ENCODE data around the gene FAM72B. TPM values are rescaled to one million over a fixed set of nuclear protein-coding genes. Genes with fewer than 3 reads are reported as not detected.
"Not testable (repeated sequence)": the region's sequence is repeated elsewhere in the genome, so short reads cannot be mapped to it uniquely, and the experiment has no call there.

FAM72B gene
- total RNA-seq, 3 donors from 2014 or later: 0.26 to 2.6 (median 0.89) TPM

GRCh38 chr1:121210778-121211177, 26.6 kb upstream of the FAM72B start:
- DNase-seq; H3K9me3 ChIP-seq; H3K36me3 ChIP-seq (ENCODE audit: low read depth); ATAC-seq; H3K4me1 ChIP-seq (ENCODE audit: low read depth); H3K4me3 ChIP-seq; intact Hi-C loops (cut with DNase I, micrococcal nuclease): not testable (repeated sequence)

DNA sequence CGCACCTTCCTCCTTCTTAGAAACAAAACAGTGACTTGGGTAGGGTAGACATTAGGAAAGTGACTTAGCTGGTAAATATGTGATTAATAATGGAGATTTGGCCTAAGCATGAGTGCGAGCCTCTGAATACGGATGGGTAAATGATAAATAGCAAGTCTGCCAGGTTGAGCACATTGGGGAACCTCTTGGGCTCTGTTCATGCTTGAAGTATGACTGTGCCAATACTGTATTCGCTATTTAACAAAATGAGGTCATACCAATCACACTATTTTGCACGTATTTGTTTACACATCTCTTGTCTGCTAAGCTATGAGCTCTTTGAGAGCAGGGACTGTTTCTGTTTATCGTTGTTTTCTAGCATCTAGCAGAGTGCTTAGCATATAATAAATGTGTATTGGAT, 24.2 kb upstream of the FAM72B start:
- intact Hi-C loops (cut with DNase I, micrococcal nuclease); H3K36me3 ChIP-seq (ENCODE audit: low read depth); H3K4me1 ChIP-seq (ENCODE audit: low read depth); ATAC-seq; DNase-seq; H3K9me3 ChIP-seq; H3K4me3 ChIP-seq: not testable (repeated sequence)

GRCh38 chr1:121207328-121207727, 23.2 kb upstream of the FAM72B start:
- H3K9me3 ChIP-seq; DNase-seq; H3K4me1 ChIP-seq (ENCODE audit: low read depth); H3K36me3 ChIP-seq (ENCODE audit: low read depth); intact Hi-C loops (cut with DNase I, micrococcal nuclease); H3K4me3 ChIP-seq; ATAC-seq: not testable (repeated sequence)

DNA sequence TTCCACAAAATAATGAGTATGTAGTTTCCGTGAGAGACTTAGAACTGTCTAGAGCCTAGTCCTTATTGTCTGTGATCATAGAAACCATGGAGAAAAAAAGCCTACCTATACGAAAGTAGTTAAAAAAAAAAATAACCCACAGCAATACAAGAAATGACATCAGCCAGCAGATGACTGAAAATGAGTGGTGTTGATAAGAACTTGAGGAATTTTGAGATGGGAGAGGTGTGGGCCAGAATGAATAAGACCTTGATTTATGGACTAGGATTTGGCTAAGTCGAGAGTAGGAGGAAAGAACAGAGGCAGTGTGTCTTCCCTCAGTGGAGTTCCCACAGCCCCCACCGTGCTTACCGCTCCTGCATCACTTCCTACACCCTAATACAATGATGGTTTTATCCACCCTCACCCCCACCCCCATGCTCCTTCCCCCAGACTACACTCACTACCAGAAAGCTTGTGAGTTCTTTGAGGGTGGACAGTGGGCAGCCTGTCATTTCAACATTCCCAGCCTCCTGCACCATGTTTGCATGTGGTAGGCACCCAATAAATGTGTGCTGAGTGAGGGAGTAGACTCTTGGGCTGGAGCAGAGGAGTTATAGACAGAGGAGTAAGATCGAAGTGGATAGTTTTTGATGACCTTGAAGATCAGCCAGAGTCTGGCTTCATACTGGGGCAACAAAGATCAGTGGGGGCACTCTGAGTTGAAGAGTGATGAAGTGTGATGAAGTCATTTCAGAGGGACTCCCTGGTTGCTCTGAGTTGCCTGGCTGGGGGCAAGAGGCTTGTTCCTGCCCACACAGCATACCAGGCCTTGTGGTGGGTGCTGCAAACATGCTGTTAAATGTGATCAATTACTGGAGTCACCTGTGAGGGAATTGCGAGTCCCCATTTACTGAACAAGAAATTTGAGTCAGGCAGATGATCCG, 21.9 kb upstream of the FAM72B start:
- H3K4me1 ChIP-seq (ENCODE audit: low read depth); intact Hi-C loops (cut with DNase I, micrococcal nuclease); H3K36me3 ChIP-seq (ENCODE audit: low read depth); DNase-seq; H3K9me3 ChIP-seq; H3K4me3 ChIP-seq; ATAC-seq: not testable (repeated sequence)

- ATAC-seq; intact Hi-C loops (cut with DNase I, micrococcal nuclease); H3K36me3 ChIP-seq (ENCODE audit: low read depth); H3K9me3 ChIP-seq; H3K4me1 ChIP-seq (ENCODE audit: low read depth); DNase-seq; H3K4me3 ChIP-seq: not testable (repeated sequence)
Observed at GRCh38 chr1:121202986-121203385, 18.8 kb upstream of the FAM72B start.

- ATAC-seq; H3K36me3 ChIP-seq (ENCODE audit: low read depth); H3K4me3 ChIP-seq; intact Hi-C loops (cut with DNase I, micrococcal nuclease); DNase-seq; H3K9me3 ChIP-seq; H3K4me1 ChIP-seq (ENCODE audit: low read depth): not testable (repeated sequence)
Observed at GRCh38 chr1:121200985-121201981, 17.1 kb upstream of the FAM72B start.

- intact Hi-C loops (cut with DNase I, micrococcal nuclease); H3K4me1 ChIP-seq (ENCODE audit: low read depth); DNase-seq; H3K36me3 ChIP-seq (ENCODE audit: low read depth); H3K9me3 ChIP-seq; H3K4me3 ChIP-seq; ATAC-seq: not testable (repeated sequence)
Observed at GRCh38 chr1:121200232-121200631, 16.1 kb upstream of the FAM72B start.

DNA sequence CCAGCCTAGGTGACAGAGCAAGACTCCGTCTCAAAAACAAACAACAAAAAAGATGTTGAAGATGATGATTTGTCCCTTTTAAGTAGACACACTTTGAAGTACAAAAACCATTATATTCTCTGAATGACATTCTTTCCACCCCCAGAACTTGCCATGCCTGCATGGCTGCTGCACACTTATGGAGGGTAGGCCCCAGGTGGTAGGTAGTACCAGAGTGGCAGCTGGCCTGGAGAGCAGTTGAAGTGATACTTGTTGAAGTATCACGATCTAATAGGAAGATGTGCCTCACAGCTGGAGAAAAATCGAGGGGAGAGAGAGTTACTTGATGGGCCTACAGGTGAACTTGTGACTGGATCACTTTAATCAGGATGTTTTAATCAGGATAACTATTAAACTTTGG, 15.6 kb upstream of the FAM72B start:
- intact Hi-C loops (cut with DNase I, micrococcal nuclease); H3K4me1 ChIP-seq (ENCODE audit: low read depth); ATAC-seq; H3K4me3 ChIP-seq; H3K9me3 ChIP-seq; DNase-seq; H3K36me3 ChIP-seq (ENCODE audit: low read depth): not testable (repeated sequence)

GRCh38 chr1:121197095-121197882, 13.1 kb upstream of the FAM72B start:
- H3K4me1 ChIP-seq (ENCODE audit: low read depth); H3K9me3 ChIP-seq; H3K36me3 ChIP-seq (ENCODE audit: low read depth); intact Hi-C loops (cut with DNase I, micrococcal nuclease); DNase-seq; ATAC-seq; H3K4me3 ChIP-seq: not testable (repeated sequence)

- ATAC-seq; H3K4me1 ChIP-seq (ENCODE audit: low read depth); DNase-seq; H3K9me3 ChIP-seq; H3K4me3 ChIP-seq; intact Hi-C loops (cut with DNase I, micrococcal nuclease); H3K36me3 ChIP-seq (ENCODE audit: low read depth): not testable (repeated sequence)
Observed at GRCh38 chr1:121192512-121192911, 8.4 kb upstream of the FAM72B start.

- DNase-seq; H3K9me3 ChIP-seq; ATAC-seq; intact Hi-C loops (cut with DNase I, micrococcal nuclease); H3K36me3 ChIP-seq (ENCODE audit: low read depth); H3K4me3 ChIP-seq; H3K4me1 ChIP-seq (ENCODE audit: low read depth): not testable (repeated sequence)
Observed at GRCh38 chr1:121187914-121188313, 3.8 kb upstream of the FAM72B start.

DNA sequence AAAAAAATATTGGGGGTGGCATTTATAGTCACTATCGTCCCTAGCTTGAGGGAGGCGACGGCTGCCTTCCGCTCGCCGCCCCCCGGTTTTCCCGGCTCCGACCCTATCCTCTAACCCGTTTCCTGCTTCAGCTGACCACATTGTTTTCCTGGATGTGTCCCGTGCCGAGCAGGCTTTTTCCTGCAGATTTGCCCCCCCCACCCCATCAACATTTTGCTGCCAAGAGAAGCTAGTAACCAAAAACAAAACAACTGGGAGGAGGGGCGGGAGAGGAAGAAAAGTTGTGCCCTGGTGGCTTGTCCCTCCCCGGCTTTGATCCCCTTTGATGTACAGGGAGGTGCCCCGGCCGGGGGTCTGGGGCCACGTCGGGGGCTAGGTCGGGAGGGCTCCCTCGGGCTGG, 2.1 kb upstream of the FAM72B start:
- H3K4me1 ChIP-seq (ENCODE audit: low read depth); H3K9me3 ChIP-seq; H3K36me3 ChIP-seq (ENCODE audit: low read depth); intact Hi-C loops (cut with DNase I, micrococcal nuclease); H3K4me3 ChIP-seq; ATAC-seq: not testable (repeated sequence)
- DNase-seq: peak in 1 of 3 donors; percentile 14

DNA sequence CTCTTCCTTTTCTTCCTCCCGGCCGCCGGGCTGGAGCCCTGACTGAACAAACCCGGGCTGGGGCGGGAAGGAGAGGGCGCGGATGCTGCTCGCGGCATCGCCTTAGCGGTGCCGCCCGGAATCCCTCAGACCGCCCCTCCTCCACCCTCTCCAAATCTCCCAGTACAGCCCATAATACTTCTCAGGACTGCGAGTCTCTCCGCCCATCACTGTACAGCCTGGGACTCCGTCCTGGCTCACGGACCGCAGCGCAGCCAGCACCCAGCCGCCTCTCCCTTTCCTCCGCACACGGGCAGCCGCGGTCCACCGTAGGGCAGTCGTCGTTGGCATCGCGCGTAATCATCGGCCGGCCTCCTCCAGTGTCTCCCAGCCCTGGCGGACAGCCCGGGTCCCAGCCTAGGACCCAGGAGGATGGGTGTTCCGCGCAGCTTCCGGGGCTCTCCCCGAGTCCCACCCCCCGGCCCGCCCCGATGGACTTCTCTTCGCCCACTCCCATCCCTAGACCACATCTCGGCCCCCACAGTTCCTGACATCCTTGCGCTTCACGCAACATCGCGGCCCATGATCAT, 1.1 kb upstream of the FAM72B start:
- peak in 1 of 3 donors; percentile 58 for DNase-seq

More for the DNA sequence above, 1.1 kb upstream of the FAM72B start:
- intact Hi-C loops (cut with DNase I, micrococcal nuclease); H3K9me3 ChIP-seq; H3K36me3 ChIP-seq (ENCODE audit: low read depth); H3K4me3 ChIP-seq; H3K4me1 ChIP-seq (ENCODE audit: low read depth): not testable (repeated sequence)
- peak; percentile 37 for ATAC-seq

Data from mucosa of descending colon (tissue), 3 donors.